SJSA1 (cell line): ENCODE measurements around the gene SPNS1. TPM values are rescaled to one million over a fixed set of nuclear protein-coding genes. Genes with fewer than 3 reads are reported as not detected.

Experiments
- total RNA-seq: library from RNA; depleted of rRNA; stranded (reverse); fragments of >200 nt; shearing (Covaris generic); gene quantifications from 2 replicates; pipeline ENCODE4 v1.2.3, GENCODE V29; 2014; rRNA removed

The SPNS1 gene
- total RNA-seq, 1 experiment from 2014 or later, result 43.0 TPM

Other genes with a start within 250 kb of the SPNS1 start
- gene NPIPB9, start 223.0 kb upstream of the SPNS1 start, total RNA-seq, result 0.61 and 1.4 TPM in 2 replicates
- 35.0 and 49.8 TPM in 2 replicates for gene ATXN2L, start 151.8 kb upstream of the SPNS1 start, total RNA-seq
- 142 and 154 TPM in 2 replicates for gene TUFM, start 128.4 kb upstream of the SPNS1 start, total RNA-seq
- 22.7 and 26.2 TPM in 2 replicates for gene SH2B1, start 110.9 kb upstream of the SPNS1 start, total RNA-seq
- 0.53 TPM in 1 of 2 replicates, not detected in the other for gene ATP2A1, start 96.3 kb upstream of the SPNS1 start, total RNA-seq
- gene RABEP2, start 49.5 kb upstream of the SPNS1 start, total RNA-seq, result 35.7 and 68.2 TPM in 2 replicates
- gene CD19, start 42.8 kb upstream of the SPNS1 start, total RNA-seq, result not detected in 2 replicates
- gene NFATC2IP, start 23.8 kb upstream of the SPNS1 start, total RNA-seq, result 27.0 and 29.8 TPM in 2 replicates
- 2.0 TPM in 1 of 2 replicates, not detected in the other for gene LAT, start 10.3 kb downstream of the SPNS1 start, total RNA-seq